GM12872 (cell line): ENCODE data around the gene ATOH8.

Source experiments
- CTCF ChIP-seq: IDR thresholded peaks from 3 replicates; pipeline ENCODE4 v1.5.1; 2011; ENCODE audit warnings: low read depth, mild to moderate bottlenecking, low read length, moderate library complexity; ENCODE audit not compliant: insufficient read depth

ATOH8 gene

GRCh38 chr2:85797263-85797660 is 43.5 kb downstream of the ATOH8 start:
- TF ChIP-seq CTCF = no peak

GRCh38 chr2:85797921-85798320 is 44.1 kb downstream of the ATOH8 start:
- peak; percentile 16; the same call in 1 of the 3 replicates for TF ChIP-seq CTCF

- no peak for TF ChIP-seq CTCF
These were observed 45.6 kb downstream of the ATOH8 start for GRCh38 chr2:85799215-85799956.

- no peak for TF ChIP-seq CTCF
These were observed 46.8 kb downstream of the ATOH8 start for GRCh38 chr2:85800586-85800985.

GRCh38 chr2:85801871-85802270 is 48.1 kb downstream of the ATOH8 start:
- no peak for TF ChIP-seq CTCF

GRCh38 chr2:85802354-85803103 is 48.7 kb downstream of the ATOH8 start:
- TF ChIP-seq CTCF = no peak

GRCh38 chr2:85803704-85804425 is 50.1 kb downstream of the ATOH8 start:
- TF ChIP-seq CTCF = no peak
